ENCODE results near the gene GAA. TPM values are rescaled to one million over a fixed set of nuclear protein-coding genes. Genes with fewer than 3 reads are reported as not detected.

GAA gene
- total and polyA plus RNA-seq, 10 donors, result 22.7 to 166 (median 95.9) TPM

GRCh38 chr17:80072410-80072809 is 29.0 kb upstream of the GAA start:
- WGBS, 5 donors, result 81 to 98% (median 92%) methylated on average over 6 of the region's 6 CpGs
- no peak for TF ChIP-seq CTCF (IDR thresholded peaks at IDR 0.05 in 8 of 11, conservative IDR thresholded peaks at IDR 0.05 in 3 of 11)
- TF ChIP-seq POLR2AphosphoS5 (IDR thresholded peaks at IDR 0.05), result no peak
- TF ChIP-seq POLR2A (IDR thresholded peaks at IDR 0.05), result no peak
- no peak for DNase-seq
- Histone ChIP-seq H3K4me1 (peaks cover 4 to 50% (median 27%) of the 10 kb centered on the region in 6 donors), H3K36me3 (no peaks in the 10 kb centered on the region), H3K27me3 (replicated peaks in 1 of 7) (peaks cover 0 to 8% (median 0%) of the 10 kb centered on the region in 7 donors), H3K4me3 (no peak overlapping the region), H3K27ac (peak overlapping the region in 3 of 8 donors; percentile 87 to 94 (median 91)), H3K9me3 (no peaks in the 10 kb centered on the region)
- intact Hi-C loops (cut with DNase I; ENCODE audit: low total_unique reads), result no loop called here

- H3K4me1 ChIP-seq, result peaks cover 0 to 10% (median 6%) of the 10 kb centered on the region in 6 donors
- no peak for TF ChIP-seq POLR2A (IDR thresholded peaks at IDR 0.05)
- no peak for TF ChIP-seq POLR2AphosphoS5 (IDR thresholded peaks at IDR 0.05)
- H3K4me3 ChIP-seq, result no peak overlapping the region
- H3K27me3 ChIP-seq (replicated peaks in 1 of 7), result peaks cover 0 to 5% (median 0%) of the 10 kb centered on the region in 7 donors
- no peaks in the 10 kb centered on the region for H3K36me3 ChIP-seq
- intact Hi-C loops (cut with DNase I; ENCODE audit: low total_unique reads), result no loop called here
- 81 to 87% (median 84%) methylated on average over 6 of the region's 6 CpGs for WGBS, 5 donors
- no peak overlapping the region for H3K27ac ChIP-seq
- H3K9me3 ChIP-seq, result no peaks in the 10 kb centered on the region
- no peak for DNase-seq
Observed at GRCh38 chr17:80080081-80080480, 21.3 kb upstream of the GAA start.

- TF ChIP-seq CTCF (IDR thresholded peaks at IDR 0.05 in 8 of 11, conservative IDR thresholded peaks at IDR 0.05 in 3 of 11), result no peak
- TF ChIP-seq POLR2A (IDR thresholded peaks at IDR 0.05), result no peak
- no peak for TF ChIP-seq POLR2AphosphoS5 (IDR thresholded peaks at IDR 0.05)
- intact Hi-C loops (cut with DNase I; ENCODE audit: low total_unique reads), result no loop called here
- no peaks in the 10 kb centered on the region for H3K9me3 ChIP-seq
- H3K27ac ChIP-seq, result no peak overlapping the region
- DNase-seq, result peak; percentile 67
- H3K36me3 ChIP-seq, result no peaks in the 10 kb centered on the region
- no peak overlapping the region for H3K4me3 ChIP-seq
- peaks cover 0 to 8% (median 0%) of the 10 kb centered on the region in 7 donors for H3K27me3 ChIP-seq (replicated peaks in 1 of 7)
- 87 to 97% (median 95%) methylated on average over 4 to 14 of the region's 14 CpGs for WGBS, 5 donors
- peaks cover 0 to 10% (median 6%) of the 10 kb centered on the region in 6 donors for H3K4me1 ChIP-seq
Observed at GRCh38 chr17:80081596-80081995, 19.8 kb upstream of the GAA start.

- WGBS, 5 donors, result 28 to 38% (median 29%) methylated on average over 17 to 20 of the region's 20 CpGs
- intact Hi-C loops (cut with DNase I; ENCODE audit: low total_unique reads), result no loop called here
- TF ChIP-seq POLR2A (IDR thresholded peaks at IDR 0.05), result no peak
- peak in 2 of 3 donors; percentile 17 to 27 for TF ChIP-seq POLR2AphosphoS5 (IDR thresholded peaks at IDR 0.05)
- peak; percentile 48 to 88 (median 78) for TF ChIP-seq CTCF (IDR thresholded peaks at IDR 0.05 in 8 of 11, conservative IDR thresholded peaks at IDR 0.05 in 3 of 11)
- no peaks in the 10 kb centered on the region for H3K9me3 ChIP-seq
- no peaks in the 10 kb centered on the region for H3K36me3 ChIP-seq
- H3K4me1 ChIP-seq, result peaks cover 0 to 10% (median 6%) of the 10 kb centered on the region in 6 donors
- DNase-seq, result peak; percentile 64
- no peak overlapping the region for H3K27ac ChIP-seq
- H3K4me3 ChIP-seq, result peak overlapping the region in 1 of 8 donors; percentile 39
- peaks cover 0 to 9% (median 0%) of the 10 kb centered on the region in 7 donors for H3K27me3 ChIP-seq (replicated peaks in 1 of 7)
Observed at GRCh38 chr17:80082403-80083135, 18.8 kb upstream of the GAA start.

All from spleen (tissue), 11 donors.